Thyroid gland (tissue), 4 donors: ENCODE data around the gene SCARB1. TPM values are rescaled to one million over a fixed set of nuclear protein-coding genes. Genes with fewer than 3 reads are reported as not detected.
A peak's percentile ranks its signal among the peaks of the same experiment; 100 is the strongest.

Source experiments
- DNase-seq, 2 donors: peaks; one replicate each; pipeline ENCODE4 v3.0.0-alpha.2; 2019
- H3K27ac ChIP-seq, 3 donors: fragments of 200-600 bp; sonication (generic); 1 replicate in 2 of 3; 2 replicates in 1 of 3; pipeline ENCODE4 v1.5.1; 2016 to 2019; ENCODE audit warnings: mild to moderate bottlenecking in 1 of 3, moderate library complexity in 1 of 3
- H3K27me3 ChIP-seq: fragments of 200-600 bp; sonication (generic); one replicate; pipeline ENCODE4 v1.5.1; 2019
- H3K36me3 ChIP-seq, 2 donors: fragments of 200-600 bp; sonication (generic); one replicate each; pipeline ENCODE4 v1.5.1; 2016 to 2019
- H3K4me1 ChIP-seq, 2 donors: fragments of 200-600 bp; sonication (generic); one replicate each; pipeline ENCODE4 v1.5.1; 2017 to 2019
- H3K4me3 ChIP-seq, 3 donors: fragments of 200-600 bp; sonication (generic); replicated peaks in 1 of 3; 1 replicate in 2 of 3; 2 replicates in 1 of 3; pipeline ENCODE4 v1.5.1; 2016; ENCODE audit warnings: mild to moderate bottlenecking in 1 of 3
- H3K9me3 ChIP-seq: fragments of 200-600 bp; sonication (generic); one replicate; pipeline ENCODE4 v1.5.1; 2017
- POLR2A ChIP-seq, 2 donors: fragments of 450-650 bp; IDR thresholded peaks; one replicate each; pipeline ENCODE4 v1.6.1; 2017; ENCODE audit warnings: antibody characterized with exemption in 2 of 2, mild to moderate bottlenecking in 2 of 2, moderate library complexity in 1 of 2
- WGBS, 2 donors: methylation state at CpG; one replicate each; pipeline ENCODE4 v1.1.5; 2017; 5-methylcytosine and 5-hydroxymethylcytosine counted together
- intact Hi-C: fragments of 100-400 bp; cut with DNase I; formaldehyde crosslinking; loops from one replicate; pipeline ENCODE4 v1.15.1; 2023
- total RNA-seq, 4 donors: library from RNA; depleted of rRNA; stranded (reverse); fragments of >200 nt; gene quantifications; one replicate each; pipeline ENCODE4 v1.2.3, GENCODE V29; 2016
- TF ChIP-seq, protein P1 (sequence below), 6 experiments: fragments of 200-600 bp in 3 of 6; fragments of 450-650 bp in 3 of 6; sonication (generic) in 3 of 6; IDR thresholded peaks; one replicate each; pipeline ENCODE4 v1.5.1; 2016 to 2019; ENCODE audit warnings: antibody characterized with exemption in 6 of 6, mild to moderate bottlenecking in 2 of 6, inconsistent platforms in 1 of 6, moderate library complexity in 1 of 6

SCARB1 gene
- total RNA-seq, 4 donors from 2014 or later, result 10.9 to 16.0 (median 15.4) TPM

DNA sequence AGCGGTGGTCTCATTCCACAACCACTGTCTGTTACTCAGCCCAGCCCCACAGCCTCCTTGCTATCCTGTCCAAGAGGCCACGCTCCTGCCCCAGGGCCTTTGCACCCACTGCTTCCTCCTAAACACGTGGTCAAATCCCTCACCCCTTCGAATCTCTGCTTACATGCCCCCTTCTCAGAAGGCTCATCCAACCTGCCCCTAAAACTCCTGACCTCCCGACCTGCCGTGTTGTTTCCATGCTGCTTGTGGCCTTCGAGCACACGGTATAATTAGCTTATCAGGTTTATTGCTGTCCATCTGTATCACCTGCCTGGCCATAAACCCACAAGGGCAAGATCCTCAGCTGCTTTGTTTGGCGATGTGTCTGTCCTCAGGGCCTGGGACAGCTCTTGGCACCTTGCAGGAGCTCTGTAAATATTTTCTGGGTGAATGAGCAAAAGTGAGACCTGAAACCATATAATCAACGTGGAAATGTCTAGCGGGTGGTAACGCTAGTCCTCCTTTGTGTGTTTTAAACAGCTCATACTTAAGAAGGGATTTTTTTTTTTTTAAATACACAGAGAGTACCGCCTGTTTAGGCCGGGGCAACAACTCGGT, 36.0 kb downstream of the SCARB1 start:
- Histone ChIP-seq H3K4me1 (peaks cover 6 to 15% of the 10 kb centered on the region in 2 donors), H3K27me3 (no peaks in the 10 kb centered on the region), H3K9me3 (no peaks in the 10 kb centered on the region), H3K4me3 (no peak overlapping the region), H3K36me3 (no peaks in the 10 kb centered on the region), H3K27ac (peak overlapping the region; percentile 20 to 81 (median 44))
- DNase-seq, result peak; percentile 40 to 53
- TF ChIP-seq, protein P1, sequence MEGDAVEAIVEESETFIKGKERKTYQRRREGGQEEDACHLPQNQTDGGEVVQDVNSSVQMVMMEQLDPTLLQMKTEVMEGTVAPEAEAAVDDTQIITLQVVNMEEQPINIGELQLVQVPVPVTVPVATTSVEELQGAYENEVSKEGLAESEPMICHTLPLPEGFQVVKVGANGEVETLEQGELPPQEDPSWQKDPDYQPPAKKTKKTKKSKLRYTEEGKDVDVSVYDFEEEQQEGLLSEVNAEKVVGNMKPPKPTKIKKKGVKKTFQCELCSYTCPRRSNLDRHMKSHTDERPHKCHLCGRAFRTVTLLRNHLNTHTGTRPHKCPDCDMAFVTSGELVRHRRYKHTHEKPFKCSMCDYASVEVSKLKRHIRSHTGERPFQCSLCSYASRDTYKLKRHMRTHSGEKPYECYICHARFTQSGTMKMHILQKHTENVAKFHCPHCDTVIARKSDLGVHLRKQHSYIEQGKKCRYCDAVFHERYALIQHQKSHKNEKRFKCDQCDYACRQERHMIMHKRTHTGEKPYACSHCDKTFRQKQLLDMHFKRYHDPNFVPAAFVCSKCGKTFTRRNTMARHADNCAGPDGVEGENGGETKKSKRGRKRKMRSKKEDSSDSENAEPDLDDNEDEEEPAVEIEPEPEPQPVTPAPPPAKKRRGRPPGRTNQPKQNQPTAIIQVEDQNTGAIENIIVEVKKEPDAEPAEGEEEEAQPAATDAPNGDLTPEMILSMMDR (IDR thresholded peaks at IDR 0.05), result no peak
- no peak for TF ChIP-seq POLR2A (IDR thresholded peaks at IDR 0.05)
- intact Hi-C loops, result no loop called here
- 69 to 73% methylated on average over 15 of the region's 15 CpGs for WGBS, 2 donors

DNA sequence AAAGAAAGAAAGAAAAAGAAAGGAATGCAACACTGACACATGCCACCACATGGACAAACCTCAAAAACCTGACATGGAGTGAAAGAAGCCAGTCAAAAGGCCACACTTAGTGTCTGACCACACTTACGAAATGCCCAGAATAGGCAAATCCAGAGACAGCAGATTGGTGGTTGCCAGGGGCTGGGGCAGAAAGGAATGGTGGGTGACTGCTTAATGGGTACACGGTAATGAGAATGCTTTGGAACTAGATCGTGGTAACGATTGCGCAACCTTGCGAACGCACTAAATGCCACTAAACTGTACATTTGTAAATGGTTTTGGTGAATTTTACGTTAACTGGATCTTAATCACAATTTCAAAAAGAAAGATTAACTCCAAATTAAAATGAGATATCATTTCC, 39.5 kb downstream of the SCARB1 start:
- Histone ChIP-seq H3K4me1 (peaks cover 6 to 12% of the 10 kb centered on the region in 2 donors), H3K4me3 (no peak overlapping the region), H3K27ac (no peak overlapping the region), H3K36me3 (no peaks in the 10 kb centered on the region), H3K9me3 (no peaks in the 10 kb centered on the region), H3K27me3 (no peaks in the 10 kb centered on the region)
- intact Hi-C loops, result no loop called here
- whole genome bisulfite sequencing, 2 donors, result 88 to 91% methylated on average over 8 of the region's 8 CpGs
- no peak for TF ChIP-seq POLR2A (IDR thresholded peaks at IDR 0.05)
- TF ChIP-seq, protein P1 (IDR thresholded peaks at IDR 0.05), result no peak
- DNase-seq, result no peak

DNA sequence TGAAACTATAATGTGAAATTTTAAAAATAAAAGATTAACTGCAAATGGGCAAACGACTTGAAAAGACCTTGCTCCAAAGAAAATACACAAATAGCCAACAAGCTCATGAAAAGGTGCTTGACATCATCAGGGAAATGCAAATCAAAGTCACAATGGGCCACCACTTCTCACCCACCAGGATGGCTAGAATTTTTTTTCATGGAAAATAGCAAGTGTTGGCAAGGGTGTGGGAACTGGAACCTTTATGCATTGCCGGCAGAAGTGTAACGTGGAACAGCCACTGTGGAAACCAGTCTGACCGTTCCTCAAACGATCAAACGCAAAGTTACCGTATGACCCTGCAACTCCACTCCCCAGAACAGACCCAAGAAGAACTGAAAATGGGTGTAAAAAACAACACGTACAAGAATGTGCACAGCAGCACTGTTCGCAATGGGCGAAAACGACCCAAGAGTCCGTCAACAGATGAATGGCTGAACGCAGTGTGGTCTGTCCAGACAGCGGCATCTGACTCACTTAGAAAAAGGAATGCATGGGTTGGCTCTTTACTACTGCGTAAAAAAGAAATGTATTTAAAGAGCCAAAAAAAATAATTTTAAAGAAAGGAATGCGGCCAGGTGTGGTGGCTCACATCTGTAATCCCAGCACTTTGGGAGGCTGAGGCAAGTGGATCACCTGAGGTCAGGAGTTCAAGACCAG, 40.2 kb downstream of the SCARB1 start:
- no peak for TF ChIP-seq POLR2A (IDR thresholded peaks at IDR 0.05)
- TF ChIP-seq, protein P1 (IDR thresholded peaks at IDR 0.05), result no peak
- H3K27ac ChIP-seq, result no peak overlapping the region
- no peaks in the 10 kb centered on the region for H3K36me3 ChIP-seq
- no peaks in the 10 kb centered on the region for H3K27me3 ChIP-seq
- H3K4me3 ChIP-seq, result no peak overlapping the region
- H3K4me1 ChIP-seq, result peaks cover 4 to 5% of the 10 kb centered on the region in 2 donors
- intact Hi-C loops, result no loop called here
- WGBS, 2 donors, result 88 to 90% methylated on average over 16 of the region's 16 CpGs
- DNase-seq, result no peak
- H3K9me3 ChIP-seq, result no peaks in the 10 kb centered on the region

DNA sequence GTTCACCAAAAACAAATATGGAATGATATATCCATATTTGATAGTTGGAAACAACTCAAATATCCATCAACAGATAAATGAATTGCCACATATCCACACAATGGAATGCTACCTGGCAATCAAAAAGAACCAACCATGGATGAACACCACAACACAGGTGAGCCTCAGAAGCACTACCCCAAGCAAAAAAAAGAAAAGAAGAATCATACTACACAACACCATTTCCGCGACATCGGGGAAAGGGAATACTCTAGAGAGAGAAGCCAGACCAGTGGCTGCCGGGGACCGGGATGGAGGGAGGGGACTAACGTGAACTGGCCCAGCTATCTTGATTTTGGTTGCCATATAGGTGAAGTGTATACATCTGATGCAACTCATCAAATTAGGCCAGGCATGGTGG, 41.4 kb downstream of the SCARB1 start:
- H3K27ac ChIP-seq, result no peak overlapping the region
- DNase-seq, result no peak
- no peaks in the 10 kb centered on the region for H3K36me3 ChIP-seq
- TF ChIP-seq POLR2A (IDR thresholded peaks at IDR 0.05), result no peak
- TF ChIP-seq, protein P1 (IDR thresholded peaks at IDR 0.05), result no peak
- no peaks in the 10 kb centered on the region for H3K4me1 ChIP-seq
- WGBS, 2 donors, result 95 to 98% methylated on average over 6 of the region's 6 CpGs
- H3K27me3 ChIP-seq, result no peaks in the 10 kb centered on the region
- H3K9me3 ChIP-seq, result no peaks in the 10 kb centered on the region
- no peak overlapping the region for H3K4me3 ChIP-seq
- intact Hi-C loops, result no loop called here
